ENCODE results near the gene RAB3GAP1.

DNA sequence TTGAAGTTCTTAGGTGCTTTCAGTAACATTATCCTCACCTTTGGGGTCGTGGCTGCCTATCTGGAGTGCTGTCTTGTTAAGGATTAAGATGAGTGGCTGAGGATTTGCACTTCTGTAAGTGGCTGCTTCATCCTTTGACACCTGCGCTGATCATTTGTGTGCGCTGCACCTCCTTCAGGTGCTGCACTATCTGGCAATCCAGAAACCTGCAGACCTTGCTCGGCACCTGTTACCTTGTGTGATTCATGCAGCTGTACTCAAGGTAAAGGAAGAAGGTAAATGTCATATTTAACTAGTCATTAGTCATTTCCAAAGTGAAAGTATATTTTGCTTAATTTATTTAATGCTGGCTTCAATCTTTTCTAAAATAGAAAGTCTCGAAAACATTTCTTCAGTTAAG lies 110.3 kb downstream of the RAB3GAP1 start:
- TF ChIP-seq YY1 (tag by site-specific recombination; IDR thresholded peaks at IDR 0.05): no peak
- TF ChIP-seq ZBTB7A (tag by site-specific recombination; IDR thresholded peaks at IDR 0.05; ENCODE audit: low read depth): no peak
- TF ChIP-seq, protein P1, sequence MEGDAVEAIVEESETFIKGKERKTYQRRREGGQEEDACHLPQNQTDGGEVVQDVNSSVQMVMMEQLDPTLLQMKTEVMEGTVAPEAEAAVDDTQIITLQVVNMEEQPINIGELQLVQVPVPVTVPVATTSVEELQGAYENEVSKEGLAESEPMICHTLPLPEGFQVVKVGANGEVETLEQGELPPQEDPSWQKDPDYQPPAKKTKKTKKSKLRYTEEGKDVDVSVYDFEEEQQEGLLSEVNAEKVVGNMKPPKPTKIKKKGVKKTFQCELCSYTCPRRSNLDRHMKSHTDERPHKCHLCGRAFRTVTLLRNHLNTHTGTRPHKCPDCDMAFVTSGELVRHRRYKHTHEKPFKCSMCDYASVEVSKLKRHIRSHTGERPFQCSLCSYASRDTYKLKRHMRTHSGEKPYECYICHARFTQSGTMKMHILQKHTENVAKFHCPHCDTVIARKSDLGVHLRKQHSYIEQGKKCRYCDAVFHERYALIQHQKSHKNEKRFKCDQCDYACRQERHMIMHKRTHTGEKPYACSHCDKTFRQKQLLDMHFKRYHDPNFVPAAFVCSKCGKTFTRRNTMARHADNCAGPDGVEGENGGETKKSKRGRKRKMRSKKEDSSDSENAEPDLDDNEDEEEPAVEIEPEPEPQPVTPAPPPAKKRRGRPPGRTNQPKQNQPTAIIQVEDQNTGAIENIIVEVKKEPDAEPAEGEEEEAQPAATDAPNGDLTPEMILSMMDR (tag by site-specific recombination; IDR thresholded peaks at IDR 0.05): no peak
- TF ChIP-seq ZNF660 (tag by site-specific recombination; IDR thresholded peaks at IDR 0.05): no peak
- no peak for TF ChIP-seq PRDM1 (tag by site-specific recombination; IDR thresholded peaks at IDR 0.05)
- no peak for TF ChIP-seq HOXA7 (CRISPR knock-in tag; IDR thresholded peaks at IDR 0.05; ENCODE audit: borderline replicate concordance)

Data from HEK293 (cell line).